ENCODE results near the gene DRC7.
A peak's percentile ranks its signal among the peaks of the same experiment; 100 is the strongest.

Gene DRC7

DNA sequence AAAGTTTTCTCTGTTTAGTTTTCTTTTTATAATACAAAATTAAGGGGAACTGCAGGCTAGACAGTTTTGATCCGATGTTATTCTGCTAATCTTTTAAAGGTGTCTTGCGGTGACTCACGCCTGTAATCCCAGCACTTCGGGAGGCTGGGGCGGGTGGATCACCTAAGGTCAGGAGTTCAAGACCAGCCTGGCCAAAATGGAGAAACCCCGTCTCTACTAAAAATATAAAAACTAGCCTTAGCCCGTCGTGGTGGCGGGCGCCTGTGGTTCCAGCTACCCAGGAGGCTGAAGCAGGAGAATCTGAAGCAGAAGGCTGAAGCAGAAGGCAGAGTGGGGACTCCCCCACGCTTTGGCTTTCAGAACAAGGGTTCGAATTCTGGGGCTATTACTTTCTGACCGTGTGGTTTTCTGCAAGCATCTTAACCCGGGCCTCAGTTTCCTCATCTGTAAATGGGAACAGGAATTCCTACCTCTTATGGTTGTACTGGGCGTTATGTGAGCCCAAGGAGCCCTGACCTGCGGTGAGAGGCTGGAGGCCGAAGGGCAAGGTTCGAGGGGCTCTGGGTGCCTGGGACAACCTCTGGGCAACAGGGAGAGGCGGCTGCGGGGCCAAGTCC lies 39.8 kb downstream of the DRC7 start:
- Histone ChIP-seq H3K4me3 (ENCODE audit: low read length) (peak overlapping the region; percentile 96), H3K27me3 (replicated peaks; ENCODE audit: control insufficient read depth, insufficient read depth, low read length) (no peaks in the 10 kb centered on the region), H3K4me1 (ENCODE audit: control insufficient read depth, insufficient read depth, low read length) (peaks cover 33% of the 10 kb centered on the region), H3K9ac (ENCODE audit: low read length) (peak overlapping the region; percentile 98), H3K36me3 (ENCODE audit: control insufficient read depth, insufficient read depth, low read length, severe bottlenecking) (no peaks in the 10 kb centered on the region), H3K9me3 (ENCODE audit: control insufficient read depth, low read length) (no peaks in the 10 kb centered on the region)
- no peak for DNase-seq (ENCODE audit: low read depth)

DNA sequence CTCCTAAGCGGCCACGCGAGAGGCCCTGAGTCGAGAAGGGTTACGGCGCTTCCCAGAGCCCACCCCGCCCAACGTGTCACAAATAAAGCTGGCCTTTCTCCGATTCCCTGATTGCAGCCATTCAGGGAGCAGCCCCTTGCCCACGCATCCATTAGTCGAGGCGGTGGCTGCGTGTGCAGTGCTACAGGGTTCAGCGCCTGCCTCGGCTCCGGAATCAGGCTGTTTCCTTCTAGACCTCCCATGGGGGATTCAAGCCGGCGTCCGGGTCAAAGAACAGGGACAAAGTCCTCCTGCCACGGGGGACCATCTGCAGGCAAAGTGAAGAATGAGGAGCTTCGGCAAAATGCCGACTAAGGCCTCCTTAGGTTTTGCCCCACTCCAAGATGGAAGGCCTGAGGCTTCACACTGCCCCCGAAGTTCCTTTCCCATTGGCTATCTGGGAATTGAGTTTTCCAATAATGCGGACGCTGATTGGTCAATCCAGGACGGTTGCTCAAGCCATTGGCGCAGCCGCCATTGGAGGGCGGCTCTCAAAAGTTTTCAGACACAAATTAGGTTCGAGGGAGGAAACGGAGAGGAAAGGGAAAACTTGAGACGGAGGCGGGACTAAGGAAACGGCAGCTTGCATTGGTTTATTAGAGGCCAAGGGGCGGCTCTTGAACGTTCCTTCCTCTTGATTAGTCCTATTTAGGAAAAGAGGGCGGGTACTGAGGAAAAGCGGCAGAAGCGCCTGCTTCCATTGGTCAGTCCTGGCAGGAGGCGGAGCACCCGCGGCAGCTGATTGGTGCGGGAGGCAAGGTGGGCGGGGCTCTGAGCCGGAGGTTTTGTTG lies 40.5 kb downstream of the DRC7 start:
- H3K9me3 ChIP-seq (ENCODE audit: control insufficient read depth, low read length), result no peaks in the 10 kb centered on the region

GRCh38 chr16:57735755-57736418 lies 41.3 kb downstream of the DRC7 start, which contains the start of gene KATNB1:
Gene KATNB1, plus strand, starts transcription at chr16:57735770. Its CDS starts 1,474 bp downstream, at chr16:57737244.
- Histone ChIP-seq H3K4me3 (ENCODE audit: low read length) (peak within 1 kb of the TSS; percentile 96), H3K36me3 (ENCODE audit: control insufficient read depth, insufficient read depth, low read length, severe bottlenecking) (no peaks in the 10 kb centered on the region), H3K9ac (ENCODE audit: low read length) (peak within 1 kb of the TSS; percentile 98), H3K4me1 (ENCODE audit: control insufficient read depth, insufficient read depth, low read length) (peaks cover 33% of the 10 kb centered on the region), H3K27me3 (replicated peaks; ENCODE audit: control insufficient read depth, insufficient read depth, low read length) (no peaks in the 10 kb centered on the region), H3K9me3 (ENCODE audit: control insufficient read depth, low read length) (no peaks in the 10 kb centered on the region)
- DNase-seq (ENCODE audit: low read depth), result peak; percentile 41

More for the DNA sequence above, 40.5 kb downstream of the DRC7 start:
- Histone ChIP-seq H3K27me3 (replicated peaks; ENCODE audit: control insufficient read depth, insufficient read depth, low read length) (no peaks in the 10 kb centered on the region), H3K9ac (ENCODE audit: low read length) (peak overlapping the region; percentile 98), H3K4me3 (ENCODE audit: low read length) (peak overlapping the region; percentile 96), H3K36me3 (ENCODE audit: control insufficient read depth, insufficient read depth, low read length, severe bottlenecking) (no peaks in the 10 kb centered on the region), H3K4me1 (ENCODE audit: control insufficient read depth, insufficient read depth, low read length) (peaks cover 33% of the 10 kb centered on the region)
- DNase-seq (ENCODE audit: low read depth), result peak; percentile 100

DNA sequence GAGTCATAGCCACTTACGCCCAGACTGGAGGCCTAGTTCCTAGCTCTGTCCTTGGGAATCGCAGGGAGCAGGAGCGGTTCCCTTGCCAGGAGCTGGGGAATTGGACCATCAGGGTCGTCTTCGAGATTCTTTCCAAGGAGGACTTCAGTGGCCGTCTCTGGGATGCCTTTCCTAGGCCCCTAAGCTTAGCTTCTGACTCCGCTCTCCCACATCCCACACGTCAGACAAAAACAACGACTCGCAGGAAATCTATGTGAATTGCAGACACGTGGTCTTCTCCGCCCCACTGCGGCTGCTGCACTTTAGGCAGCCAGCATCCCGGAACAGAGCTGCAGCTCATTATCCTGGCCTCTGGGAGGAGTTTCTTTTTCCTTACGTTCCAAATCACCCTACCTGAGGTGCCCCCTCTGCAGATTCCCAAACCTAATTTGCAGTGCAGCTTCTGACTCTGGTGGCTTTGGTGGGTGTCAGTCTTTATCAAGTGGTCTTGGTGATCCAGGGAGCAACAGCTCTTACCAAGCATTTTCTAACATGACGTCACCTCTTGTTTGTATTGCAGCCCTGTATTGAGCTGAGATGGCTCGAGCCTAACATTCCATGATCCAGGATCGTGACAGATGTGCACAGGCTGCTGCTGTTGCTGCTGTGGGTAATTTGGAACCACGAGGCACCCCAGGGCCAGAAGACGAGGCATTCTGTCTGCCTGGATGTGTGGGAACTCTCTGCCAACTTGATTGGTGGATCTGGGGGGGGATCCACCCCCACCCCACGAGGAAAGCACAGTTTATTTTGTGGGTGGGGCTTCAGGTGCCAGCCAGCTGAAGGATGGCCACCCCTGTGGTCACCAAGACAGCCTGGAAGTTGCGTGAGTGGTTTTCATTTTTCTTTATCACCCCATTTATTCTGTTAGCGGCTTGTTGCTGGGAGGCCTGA lies 42.1 kb downstream of the DRC7 start:
- H3K9me3 ChIP-seq (ENCODE audit: control insufficient read depth, low read length), result no peaks in the 10 kb centered on the region
- peak overlapping the region; percentile 91 for H3K4me3 ChIP-seq (ENCODE audit: low read length)
- H3K9ac ChIP-seq (ENCODE audit: low read length), result peak overlapping the region; percentile 86
- H3K4me1 ChIP-seq (ENCODE audit: control insufficient read depth, insufficient read depth, low read length), result peaks cover 30% of the 10 kb centered on the region
- DNase-seq (ENCODE audit: low read depth), result peak; percentile 73
- no peaks in the 10 kb centered on the region for H3K27me3 ChIP-seq (replicated peaks; ENCODE audit: control insufficient read depth, insufficient read depth, low read length)
- H3K36me3 ChIP-seq (ENCODE audit: control insufficient read depth, insufficient read depth, low read length, severe bottlenecking), result no peaks in the 10 kb centered on the region

DNA sequence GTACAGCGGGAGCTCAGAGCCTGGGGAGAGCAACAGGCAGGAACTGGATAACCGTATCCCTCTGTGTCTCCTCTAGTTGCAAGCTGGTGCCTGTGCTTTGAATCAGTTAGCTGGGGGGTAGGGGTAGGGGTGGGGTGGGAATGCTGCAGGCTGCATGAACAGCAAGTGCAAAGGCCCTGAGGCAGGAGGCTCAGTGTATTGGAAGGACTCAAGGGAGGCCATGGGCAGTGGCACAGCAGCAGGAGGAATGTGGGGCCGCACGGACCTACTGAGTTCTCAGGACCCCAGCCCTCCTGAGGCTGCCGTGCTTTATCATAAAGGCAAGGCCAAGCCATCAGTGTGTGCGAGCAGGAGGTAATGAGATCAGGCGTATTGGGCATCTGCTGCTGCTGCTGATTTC lies 44.2 kb downstream of the DRC7 start:
- Histone ChIP-seq H3K27me3 (replicated peaks; ENCODE audit: control insufficient read depth, insufficient read depth, low read length) (no peaks in the 10 kb centered on the region), H3K9ac (ENCODE audit: low read length) (no peak overlapping the region), H3K4me1 (ENCODE audit: control insufficient read depth, insufficient read depth, low read length) (peaks cover 22% of the 10 kb centered on the region), H3K36me3 (ENCODE audit: control insufficient read depth, insufficient read depth, low read length, severe bottlenecking) (peaks cover 8% of the 10 kb centered on the region), H3K9me3 (ENCODE audit: control insufficient read depth, low read length) (no peaks in the 10 kb centered on the region), H3K4me3 (ENCODE audit: low read length) (no peak overlapping the region)
- no peak for DNase-seq (ENCODE audit: low read depth)

- Histone ChIP-seq H3K4me3 (ENCODE audit: low read length) (no peak overlapping the region), H3K4me1 (ENCODE audit: control insufficient read depth, insufficient read depth, low read length) (peaks cover 16% of the 10 kb centered on the region), H3K36me3 (ENCODE audit: control insufficient read depth, insufficient read depth, low read length, severe bottlenecking) (peaks cover 8% of the 10 kb centered on the region), H3K27me3 (replicated peaks; ENCODE audit: control insufficient read depth, insufficient read depth, low read length) (no peaks in the 10 kb centered on the region), H3K9me3 (ENCODE audit: control insufficient read depth, low read length) (no peaks in the 10 kb centered on the region), H3K9ac (ENCODE audit: low read length) (no peak overlapping the region)
- DNase-seq (ENCODE audit: low read depth), result no peak
These were observed 45.3 kb downstream of the DRC7 start for GRCh38 chr16:57739756-57740422.

DNA sequence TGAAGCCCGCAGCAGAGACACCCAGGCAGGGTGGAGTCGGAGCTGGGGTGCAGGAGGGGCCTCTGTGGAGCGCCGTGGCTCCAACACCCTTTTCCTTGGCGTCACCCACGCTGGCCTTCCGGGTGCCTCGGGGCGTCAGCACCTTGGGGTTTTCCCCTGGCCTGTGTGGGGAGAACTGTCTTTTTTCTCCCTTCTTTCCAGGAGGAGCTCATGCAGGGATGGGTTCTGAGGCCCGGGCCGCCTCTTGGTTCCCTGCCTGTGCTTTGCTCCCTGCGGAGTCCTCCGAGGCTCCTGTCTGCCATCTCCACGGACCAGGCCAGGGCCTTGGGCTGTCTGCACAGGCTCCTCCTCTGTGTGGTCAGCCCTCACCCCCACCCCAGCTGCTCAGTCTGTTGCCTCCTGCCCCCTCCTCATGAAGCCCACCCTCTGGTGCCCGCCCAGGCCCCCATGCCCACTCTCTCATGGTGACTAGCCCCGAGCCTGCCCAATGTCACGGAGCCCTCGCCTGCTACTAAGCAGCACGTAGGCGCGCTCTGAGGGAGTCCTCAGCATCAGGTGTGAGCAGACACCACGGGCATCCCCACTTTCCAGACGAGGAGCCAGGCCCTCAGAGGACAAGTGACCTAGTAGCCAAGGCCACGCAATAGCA lies 45.9 kb downstream of the DRC7 start:
- Histone ChIP-seq H3K9ac (ENCODE audit: low read length) (no peak overlapping the region), H3K36me3 (ENCODE audit: control insufficient read depth, insufficient read depth, low read length, severe bottlenecking) (peaks cover 8% of the 10 kb centered on the region), H3K4me3 (ENCODE audit: low read length) (no peak overlapping the region), H3K9me3 (ENCODE audit: control insufficient read depth, low read length) (no peaks in the 10 kb centered on the region), H3K4me1 (ENCODE audit: control insufficient read depth, insufficient read depth, low read length) (peaks cover 16% of the 10 kb centered on the region), H3K27me3 (replicated peaks; ENCODE audit: control insufficient read depth, insufficient read depth, low read length) (no peaks in the 10 kb centered on the region)
- no peak for DNase-seq (ENCODE audit: low read depth)

DNA sequence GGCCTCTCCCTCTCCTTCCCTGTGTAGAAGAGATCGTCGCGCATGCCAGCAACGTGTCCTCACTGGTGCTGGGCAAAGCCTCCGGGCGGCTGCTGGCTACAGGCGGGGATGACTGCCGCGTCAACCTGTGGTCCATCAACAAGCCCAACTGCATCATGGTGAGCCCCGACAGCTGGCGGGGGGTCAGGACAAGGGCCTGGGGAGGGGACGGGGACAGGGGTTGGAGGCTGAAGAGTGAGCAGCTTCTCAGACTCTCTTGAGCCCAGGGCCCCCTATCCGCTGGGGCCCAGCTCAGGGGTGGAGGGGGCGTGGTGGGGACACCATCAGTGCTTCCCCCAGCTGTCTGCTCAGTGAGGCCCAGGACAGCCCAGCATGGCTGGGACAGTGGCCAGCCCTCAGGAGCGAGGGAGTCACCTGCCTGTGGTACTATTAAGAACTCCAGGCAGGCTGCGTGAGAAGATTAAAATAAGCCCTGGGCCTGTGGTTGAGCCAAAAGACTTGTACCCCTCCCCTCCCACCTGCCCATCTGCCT lies 47.1 kb downstream of the DRC7 start:
- H3K4me3 ChIP-seq (ENCODE audit: low read length), result no peak overlapping the region
- no peaks in the 10 kb centered on the region for H3K9me3 ChIP-seq (ENCODE audit: control insufficient read depth, low read length)
- H3K36me3 ChIP-seq (ENCODE audit: control insufficient read depth, insufficient read depth, low read length, severe bottlenecking), result peaks cover 8% of the 10 kb centered on the region
- no peaks in the 10 kb centered on the region for H3K27me3 ChIP-seq (replicated peaks; ENCODE audit: control insufficient read depth, insufficient read depth, low read length)
- H3K9ac ChIP-seq (ENCODE audit: low read length), result no peak overlapping the region
- DNase-seq (ENCODE audit: low read depth), result no peak
- peaks cover 7% of the 10 kb centered on the region for H3K4me1 ChIP-seq (ENCODE audit: control insufficient read depth, insufficient read depth, low read length)

DNA sequence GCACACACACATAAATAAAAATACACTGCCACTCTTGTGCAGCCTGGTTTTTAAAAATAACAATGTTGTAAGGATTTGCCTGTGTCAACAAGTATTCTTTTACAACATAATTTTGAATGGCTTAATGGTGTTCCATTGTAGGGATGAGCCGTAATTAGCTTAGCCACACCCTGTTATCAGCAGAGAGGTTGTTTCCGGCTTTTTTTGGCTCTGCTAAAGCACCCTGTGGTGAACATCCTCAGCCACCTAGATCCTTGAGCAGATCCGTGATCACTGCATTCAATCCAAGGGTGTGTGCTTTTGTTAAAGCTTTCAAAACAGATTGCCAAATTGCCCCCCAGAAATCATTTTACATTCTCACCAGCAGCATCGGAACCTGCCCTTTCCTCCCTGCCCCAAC lies 47.9 kb downstream of the DRC7 start:
- no peak overlapping the region for H3K9ac ChIP-seq (ENCODE audit: low read length)
- no peaks in the 10 kb centered on the region for H3K4me1 ChIP-seq (ENCODE audit: control insufficient read depth, insufficient read depth, low read length)
- H3K9me3 ChIP-seq (ENCODE audit: control insufficient read depth, low read length), result no peaks in the 10 kb centered on the region
- H3K36me3 ChIP-seq (ENCODE audit: control insufficient read depth, insufficient read depth, low read length, severe bottlenecking), result peaks cover 8% of the 10 kb centered on the region
- no peak overlapping the region for H3K4me3 ChIP-seq (ENCODE audit: low read length)
- DNase-seq (ENCODE audit: low read depth), result no peak
- no peaks in the 10 kb centered on the region for H3K27me3 ChIP-seq (replicated peaks; ENCODE audit: control insufficient read depth, insufficient read depth, low read length)

DNA sequence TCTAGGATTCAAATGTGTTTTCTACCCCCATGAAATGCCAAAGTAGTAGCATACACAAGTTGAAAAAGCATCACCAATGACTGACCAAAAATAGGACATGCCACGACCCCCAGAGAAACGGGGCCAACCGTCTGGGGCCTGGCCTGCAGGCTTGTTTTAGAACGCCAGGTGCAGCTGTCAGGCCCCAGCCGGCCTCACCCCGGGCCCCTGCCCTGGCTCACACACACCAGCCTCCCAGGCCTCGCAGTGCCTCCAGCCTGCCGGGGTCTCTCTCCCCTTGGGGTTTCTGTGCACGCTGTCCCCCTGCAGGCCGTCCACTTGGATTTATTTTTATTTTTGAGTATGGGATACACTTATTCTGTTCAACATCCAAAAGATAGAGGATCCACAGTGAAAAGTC lies 48.9 kb downstream of the DRC7 start:
- no peaks in the 10 kb centered on the region for H3K9me3 ChIP-seq (ENCODE audit: control insufficient read depth, low read length)
- H3K36me3 ChIP-seq (ENCODE audit: control insufficient read depth, insufficient read depth, low read length, severe bottlenecking), result peaks cover 8% of the 10 kb centered on the region
- no peaks in the 10 kb centered on the region for H3K4me1 ChIP-seq (ENCODE audit: control insufficient read depth, insufficient read depth, low read length)
- DNase-seq (ENCODE audit: low read depth), result no peak
- H3K27me3 ChIP-seq (replicated peaks; ENCODE audit: control insufficient read depth, insufficient read depth, low read length), result no peaks in the 10 kb centered on the region
- H3K4me3 ChIP-seq (ENCODE audit: low read length), result no peak overlapping the region
- H3K9ac ChIP-seq (ENCODE audit: low read length), result no peak overlapping the region

Data from adipocyte (in vitro differentiated cells).